HG02981 (cell line): ENCODE data around the gene CCT2.
"Not testable (repeated sequence)": the region's sequence is repeated elsewhere in the genome, so short reads cannot be mapped to it uniquely, and the experiment has no call there.

ENCODE experiments used
- ATAC-seq: cut with Tn5 transposase; IDR thresholded peaks from one replicate; pipeline ENCODE4 v1.9.1; 2021; ENCODE audit warnings: mild to moderate bottlenecking, moderate library complexity; ENCODE audit not compliant: unreplicated experiment

CCT2 gene

GRCh38 chr12:69588527-69588926, 3.3 kb downstream of the CCT2 start:
- ATAC-seq, result no peak

GRCh38 chr12:69589082-69589481, 3.8 kb downstream of the CCT2 start:
- no peak for ATAC-seq

- no peak for ATAC-seq
These were observed 10.4 kb downstream of the CCT2 start for GRCh38 chr12:69595689-69596088.

DNA sequence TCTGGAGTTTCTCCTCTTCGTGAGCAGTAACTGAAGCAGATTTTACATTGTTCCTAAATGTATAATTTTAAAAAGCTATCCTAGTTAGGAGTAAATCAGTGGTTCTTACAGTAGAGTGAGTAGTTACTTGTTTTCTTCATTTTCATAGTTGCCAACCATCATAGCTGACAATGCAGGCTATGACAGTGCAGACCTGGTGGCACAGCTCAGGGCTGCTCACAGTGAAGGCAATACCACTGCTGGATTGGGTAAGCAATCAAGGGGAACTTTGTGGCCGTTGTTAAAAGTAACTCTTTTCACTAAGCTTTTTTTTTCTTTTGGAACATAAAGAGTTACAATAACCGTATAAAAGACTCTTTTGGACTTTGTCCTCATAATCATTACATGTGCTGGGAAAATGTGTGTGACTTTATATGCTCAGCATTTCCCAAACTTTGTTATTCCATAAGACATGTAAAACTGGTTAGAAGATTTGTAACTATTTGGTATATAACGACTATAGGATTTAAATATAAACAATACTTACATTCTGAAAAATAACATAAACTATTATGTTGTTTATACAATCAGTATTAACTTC, 13.0 kb downstream of the CCT2 start:
- ATAC-seq, result no peak

GRCh38 chr12:69600804-69601203, 15.5 kb downstream of the CCT2 start:
- no peak for ATAC-seq

- ATAC-seq, result no peak
These were observed 16.9 kb downstream of the CCT2 start for GRCh38 chr12:69601962-69602685.

- no peak for ATAC-seq
These were observed 17.7 kb downstream of the CCT2 start for GRCh38 chr12:69602954-69603353.

GRCh38 chr12:69603556-69603955, 18.3 kb downstream of the CCT2 start:
- not testable (repeated sequence) for ATAC-seq

GRCh38 chr12:69604275-69604674, 19.0 kb downstream of the CCT2 start:
- ATAC-seq, result not testable (repeated sequence)

DNA sequence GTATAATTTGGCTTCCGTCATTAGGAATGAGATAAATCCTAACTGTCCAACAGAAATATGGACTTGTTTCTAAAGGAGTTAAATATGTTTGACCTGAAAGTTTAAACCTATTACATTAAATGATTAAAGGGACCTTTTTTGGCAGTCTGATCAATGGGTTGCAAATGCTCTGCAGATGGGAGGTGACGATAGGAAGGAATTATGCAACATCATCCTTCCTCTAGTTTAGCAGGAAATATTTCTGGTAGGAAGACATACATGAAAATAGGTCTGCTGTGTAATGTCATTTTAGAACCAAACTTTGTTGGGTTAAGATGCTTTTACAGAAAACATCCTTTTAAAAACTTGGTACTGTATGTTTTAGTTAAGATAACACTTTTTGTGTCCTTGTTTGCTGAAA, 22.9 kb downstream of the CCT2 start:
- ATAC-seq, result no peak

DNA sequence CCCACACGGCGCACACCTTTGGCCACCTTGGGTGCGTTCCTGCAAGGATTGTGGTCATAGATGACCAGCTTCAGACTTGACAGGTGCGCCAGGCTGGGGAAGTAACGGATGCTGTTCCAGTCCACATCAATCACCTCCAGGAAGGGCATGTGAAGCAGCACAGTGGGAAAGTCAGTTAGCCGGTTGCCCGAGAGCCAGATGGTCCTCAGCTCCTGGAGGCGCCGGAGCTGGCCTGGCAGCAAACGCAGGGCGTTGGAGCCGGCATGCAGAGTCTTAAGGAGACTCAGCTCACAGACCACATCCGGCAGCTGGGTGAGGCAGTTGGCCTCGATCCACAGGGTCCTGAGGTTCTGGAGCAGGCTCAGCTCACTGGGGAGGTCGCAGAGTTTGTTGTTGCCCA, 24.9 kb downstream of the CCT2 start:
- ATAC-seq, result no peak

DNA sequence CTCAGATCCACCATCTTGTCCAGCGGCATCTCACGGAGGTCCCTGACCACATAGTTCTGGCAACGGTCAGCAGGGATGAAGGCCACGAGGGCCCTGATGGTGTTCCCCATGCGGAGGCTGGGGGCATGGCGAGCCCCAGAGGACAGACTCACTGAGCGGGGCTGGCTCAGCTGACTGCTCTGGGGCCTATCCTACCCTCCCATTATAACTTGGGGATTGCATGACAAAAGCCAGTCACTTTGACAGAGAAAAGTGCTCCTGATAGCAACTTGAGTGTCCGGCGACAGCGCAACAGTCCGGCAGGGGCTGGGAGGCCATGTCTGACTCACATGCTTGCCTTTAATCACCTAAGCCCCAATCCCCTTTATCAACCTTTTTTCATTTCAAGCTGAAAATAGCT, 25.5 kb downstream of the CCT2 start, which contains the start of gene LRRC10:
LRRC10 (minus strand) TSS at position 179 of the 400 bp plus-strand sequence; CDS start at position 110, 69 bp downstream.
- ATAC-seq, result no peak

- ATAC-seq, result no peak
These were observed 28.1 kb downstream of the CCT2 start for GRCh38 chr12:69613351-69613750.

DNA sequence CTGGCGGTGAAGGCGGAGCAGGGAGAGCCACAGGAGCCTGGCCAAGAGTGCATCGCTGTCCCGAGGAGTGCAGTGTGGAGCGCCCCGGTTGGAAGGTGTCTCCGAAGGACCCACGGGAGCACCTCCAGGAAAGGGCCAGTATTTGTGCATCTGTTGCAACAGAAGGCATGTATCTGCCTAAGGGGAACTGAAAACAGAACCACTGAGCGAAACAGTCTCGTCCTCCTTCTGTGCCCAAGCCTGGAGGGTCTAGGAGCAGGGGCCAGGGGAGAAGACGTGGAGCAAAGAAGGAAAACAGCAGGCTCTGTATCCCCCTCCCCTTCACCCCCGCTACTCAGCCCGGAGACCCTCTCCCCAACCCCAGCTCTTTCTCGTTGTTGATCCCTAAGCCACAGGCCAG, 30.8 kb downstream of the CCT2 start:
- ATAC-seq, result no peak

DNA sequence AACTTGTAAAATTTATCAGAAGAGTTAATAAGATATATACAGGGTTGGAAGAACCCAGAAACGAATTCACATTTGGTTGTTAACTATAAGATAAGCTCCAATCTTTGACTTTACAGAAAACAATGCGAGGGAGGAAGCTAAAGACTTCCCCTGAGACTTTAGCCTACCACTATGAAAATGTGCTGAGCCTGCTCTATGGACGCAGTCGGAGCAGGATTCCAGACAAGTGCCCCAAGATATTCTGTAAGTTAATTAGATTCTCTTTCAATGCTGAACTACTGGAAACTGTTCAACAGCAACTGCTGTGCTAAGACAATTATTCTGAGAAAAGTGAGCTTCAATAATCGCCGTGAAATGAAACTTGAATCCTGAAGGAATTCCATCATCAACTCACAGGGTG, 33.8 kb downstream of the CCT2 start:
- no peak for ATAC-seq

DNA sequence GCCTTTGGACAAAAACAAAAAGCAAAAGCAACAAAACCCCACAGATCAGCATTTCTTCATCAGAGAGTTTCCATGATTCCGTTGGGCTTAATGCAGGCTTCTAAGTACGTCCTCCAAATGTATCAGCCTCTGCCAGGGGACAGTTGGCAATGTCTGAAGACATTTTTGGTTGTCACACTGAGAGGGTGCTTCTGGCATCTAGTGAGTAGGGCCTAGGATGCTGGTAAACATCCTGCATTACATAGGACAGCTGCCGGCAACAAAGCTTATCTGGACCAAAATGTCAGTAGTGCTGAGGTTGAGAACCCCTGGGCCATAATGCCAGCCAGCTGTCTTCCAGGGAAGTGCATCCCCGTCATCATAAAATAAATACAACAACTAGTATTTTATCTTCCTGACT, 34.8 kb downstream of the CCT2 start:
- ATAC-seq, result no peak

DNA sequence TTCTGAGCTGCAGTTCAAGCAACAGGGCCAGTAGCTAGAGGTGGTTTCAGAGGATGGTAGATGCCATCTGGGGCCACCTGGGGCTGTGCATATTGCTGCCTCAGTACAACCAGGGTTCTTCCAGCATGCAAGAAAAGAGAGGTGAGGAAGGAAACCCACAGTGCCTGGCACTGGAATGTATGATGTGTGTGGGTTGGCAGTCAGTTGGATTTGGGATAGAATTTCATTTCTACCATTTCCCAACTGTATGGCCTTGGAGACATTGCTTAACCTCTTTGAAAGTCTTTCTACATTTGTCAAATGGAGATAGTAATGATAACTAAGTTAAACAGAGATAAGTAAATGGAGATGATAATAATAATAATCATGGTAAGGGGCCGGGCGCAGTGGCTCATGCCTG, 35.7 kb downstream of the CCT2 start:
- no peak for ATAC-seq

GRCh38 chr12:69621551-69621950, 36.3 kb downstream of the CCT2 start:
- ATAC-seq, result no peak

GRCh38 chr12:69623970-69624369, 38.7 kb downstream of the CCT2 start:
- ATAC-seq, result no peak

GRCh38 chr12:69627501-69627900, 42.2 kb downstream of the CCT2 start:
- no peak for ATAC-seq

- no peak for ATAC-seq
These were observed 44.9 kb downstream of the CCT2 start for GRCh38 chr12:69630191-69630590.

GRCh38 chr12:69633061-69633460, 47.8 kb downstream of the CCT2 start:
- ATAC-seq, result no peak
